Measurements from ENCODE around the gene SP9. TPM values are rescaled to one million over a fixed set of nuclear protein-coding genes. Genes with fewer than 3 reads are reported as not detected.

Gene SP9
- polyA plus RNA-seq (2012; ENCODE audit: low read depth, missing spikeins): not detected

GRCh38 chr2:174334781-174335251 lies at the start of gene SP9:
Gene SP9, plus strand, starts transcription at chr2:174334954. Its CDS starts 139 bp downstream, at chr2:174335093.
- no peak for DNase-seq (ENCODE audit: insufficient read length, low spot score)
- FAIRE-seq: peak; percentile 65
- no peak for TF ChIP-seq SPI1 (IDR thresholded peaks at IDR 0.05; ENCODE audit: low read depth, low read length)
- TF ChIP-seq POLR2A (IDR thresholded peaks at IDR 0.05; ENCODE audit: low read depth, low read length): no peak
- TF ChIP-seq PAX5 (IDR thresholded peaks at IDR 0.05; ENCODE audit: insufficient read depth, low read length, severe bottlenecking): no peak
- no peak for TF ChIP-seq POLR2AphosphoS5 (IDR thresholded peaks at IDR 0.05; ENCODE audit: low read depth, low read length)
- no peak for TF ChIP-seq POU2F2 (IDR thresholded peaks at IDR 0.05; ENCODE audit: low read depth, low read length)
- TF ChIP-seq TAF1 (IDR thresholded peaks at IDR 0.05; ENCODE audit: low read depth, low read length): no peak

- FAIRE-seq (no peak), DNase-seq (ENCODE audit: insufficient read length, low spot score) (no peak)
- TF ChIP-seq POU2F2 (IDR thresholded peaks at IDR 0.05; ENCODE audit: low read depth, low read length) (no peak), POLR2A (IDR thresholded peaks at IDR 0.05; ENCODE audit: low read depth, low read length) (no peak), POLR2AphosphoS5 (IDR thresholded peaks at IDR 0.05; ENCODE audit: low read depth, low read length) (no peak), TAF1 (IDR thresholded peaks at IDR 0.05; ENCODE audit: low read depth, low read length) (no peak), PAX5 (IDR thresholded peaks at IDR 0.05; ENCODE audit: insufficient read depth, low read length, severe bottlenecking) (no peak)
These were observed 48.6 kb upstream of the SP9 start for GRCh38 chr2:174286172-174286571.

- DNase-seq (ENCODE audit: insufficient read length, low spot score): no peak
- no peak for FAIRE-seq
- TF ChIP-seq TAF1 (IDR thresholded peaks at IDR 0.05; ENCODE audit: low read depth, low read length) (no peak), PAX5 (IDR thresholded peaks at IDR 0.05; ENCODE audit: insufficient read depth, low read length, severe bottlenecking) (no peak), SPI1 (IDR thresholded peaks at IDR 0.05; ENCODE audit: low read depth, low read length) (no peak), POU2F2 (IDR thresholded peaks at IDR 0.05; ENCODE audit: low read depth, low read length) (no peak), POLR2AphosphoS5 (IDR thresholded peaks at IDR 0.05; ENCODE audit: low read depth, low read length) (no peak), POLR2A (IDR thresholded peaks at IDR 0.05; ENCODE audit: low read depth, low read length) (no peak)
These were observed 41.8 kb upstream of the SP9 start for GRCh38 chr2:174292908-174293307.

GRCh38 chr2:174300114-174300513 lies 34.6 kb upstream of the SP9 start:
- DNase-seq (ENCODE audit: insufficient read length, low spot score): no peak
- no peak for TF ChIP-seq POLR2AphosphoS5 (IDR thresholded peaks at IDR 0.05; ENCODE audit: low read depth, low read length)
- TF ChIP-seq POLR2A (IDR thresholded peaks at IDR 0.05; ENCODE audit: low read depth, low read length): no peak
- no peak for TF ChIP-seq SPI1 (IDR thresholded peaks at IDR 0.05; ENCODE audit: low read depth, low read length)
- no peak for TF ChIP-seq POU2F2 (IDR thresholded peaks at IDR 0.05; ENCODE audit: low read depth, low read length)
- TF ChIP-seq PAX5 (IDR thresholded peaks at IDR 0.05; ENCODE audit: insufficient read depth, low read length, severe bottlenecking): no peak
- no peak for TF ChIP-seq TAF1 (IDR thresholded peaks at IDR 0.05; ENCODE audit: low read depth, low read length)
- no peak for FAIRE-seq

GRCh38 chr2:174312581-174313234 lies 22.0 kb upstream of the SP9 start:
- FAIRE-seq (no peak), DNase-seq (ENCODE audit: insufficient read length, low spot score) (no peak)
- TF ChIP-seq POU2F2 (IDR thresholded peaks at IDR 0.05; ENCODE audit: low read depth, low read length) (no peak), POLR2AphosphoS5 (IDR thresholded peaks at IDR 0.05; ENCODE audit: low read depth, low read length) (no peak), SPI1 (IDR thresholded peaks at IDR 0.05; ENCODE audit: low read depth, low read length) (no peak), TAF1 (IDR thresholded peaks at IDR 0.05; ENCODE audit: low read depth, low read length) (no peak), PAX5 (IDR thresholded peaks at IDR 0.05; ENCODE audit: insufficient read depth, low read length, severe bottlenecking) (no peak), POLR2A (IDR thresholded peaks at IDR 0.05; ENCODE audit: low read depth, low read length) (no peak)

GRCh38 chr2:174322149-174322548 lies 12.6 kb upstream of the SP9 start:
- TF ChIP-seq SPI1 (IDR thresholded peaks at IDR 0.05; ENCODE audit: low read depth, low read length) (no peak), TAF1 (IDR thresholded peaks at IDR 0.05; ENCODE audit: low read depth, low read length) (no peak), PAX5 (IDR thresholded peaks at IDR 0.05; ENCODE audit: insufficient read depth, low read length, severe bottlenecking) (no peak)
- no peak for DNase-seq (ENCODE audit: insufficient read length, low spot score)
- no peak for FAIRE-seq

GRCh38 chr2:174322746-174323145 lies 12.0 kb upstream of the SP9 start:
- FAIRE-seq (no peak), DNase-seq (ENCODE audit: insufficient read length, low spot score) (no peak)
- TF ChIP-seq POU2F2 (IDR thresholded peaks at IDR 0.05; ENCODE audit: low read depth, low read length) (no peak), SPI1 (IDR thresholded peaks at IDR 0.05; ENCODE audit: low read depth, low read length) (no peak), POLR2A (IDR thresholded peaks at IDR 0.05; ENCODE audit: low read depth, low read length) (no peak), POLR2AphosphoS5 (IDR thresholded peaks at IDR 0.05; ENCODE audit: low read depth, low read length) (no peak), TAF1 (IDR thresholded peaks at IDR 0.05; ENCODE audit: low read depth, low read length) (no peak)

GRCh38 chr2:174324530-174324929 lies 10.2 kb upstream of the SP9 start:
- FAIRE-seq: no peak
- DNase-seq (ENCODE audit: insufficient read length, low spot score): no peak
- TF ChIP-seq TAF1 (IDR thresholded peaks at IDR 0.05; ENCODE audit: low read depth, low read length) (no peak), SPI1 (IDR thresholded peaks at IDR 0.05; ENCODE audit: low read depth, low read length) (no peak), PAX5 (IDR thresholded peaks at IDR 0.05; ENCODE audit: insufficient read depth, low read length, severe bottlenecking) (no peak)

GRCh38 chr2:174325373-174326160 lies 9.2 kb upstream of the SP9 start:
- no peak for FAIRE-seq
- TF ChIP-seq POU2F2 (IDR thresholded peaks at IDR 0.05; ENCODE audit: low read depth, low read length) (no peak), SPI1 (IDR thresholded peaks at IDR 0.05; ENCODE audit: low read depth, low read length) (peak; percentile 19; the same call in 1 of the 2 replicates)

More at GRCh38 chr2:174325373-174326160, 9.2 kb upstream of the SP9 start:
- DNase-seq (ENCODE audit: insufficient read length, low spot score): no peak
